ENCODE results near the gene GPSM3. TPM values are rescaled to one million over a fixed set of nuclear protein-coding genes. Genes with fewer than 3 reads are reported as not detected.

GPSM3 gene
- polyA plus RNA-seq, 1 experiment: 4.7 TPM

GRCh38 chr6:32177183-32177787 is 15.2 kb downstream of the GPSM3 start:
- Histone ChIP-seq H3K4me3 (ENCODE audit: low read depth, low read length) (peak overlapping the region; percentile 97), H3K9me3 (ENCODE audit: control insufficient read depth, insufficient read depth, low read length) (peaks cover 3% of the 10 kb centered on the region; the same call in 1 of the 2 replicates), H3K27me3 (ENCODE audit: control insufficient read depth, insufficient read depth, low read length) (no peaks in the 10 kb centered on the region), H3K27ac (ENCODE audit: low read depth, low read length) (peak overlapping the region; percentile 99)
- ChIA-PET POLR2A (interaction anchor here (0.5 to 1.5 kb wide), 7 partner anchors 10 to 795 kb away, joined by 3 to 11 read pairs (median 4); partner anchors contain the start of genes ATF6B and FKBPL), CTCF (interaction anchor here (0.5 to 1.3 kb wide), 5 partner anchors 14 to 57 kb away, joined by 3 to 7 read pairs (median 4); partner anchors contain the start of gene ATF6B)
- no peak for DNase-seq (ENCODE audit: low read depth, low spot score)
- no peak for TF ChIP-seq CTCF (IDR thresholded peaks at IDR 0.05; ENCODE audit: low read depth, low read length)

GRCh38 chr6:32176476-32177182 is 15.8 kb downstream of the GPSM3 start:
- H3K9me3 ChIP-seq (ENCODE audit: control insufficient read depth, insufficient read depth, low read length): peaks cover 3% of the 10 kb centered on the region; the same call in 1 of the 2 replicates
- ChIA-PET POLR2A (interaction anchor here (0.6 to 1.5 kb wide), 9 partner anchors 11 to 795 kb away, joined by 3 to 11 read pairs (median 4); partner anchors contain the start of genes ATF6B and FKBPL), CTCF (interaction anchor here (0.5 to 1.4 kb wide), 5 partner anchors 19 to 58 kb away, joined by 3 to 7 read pairs (median 6); partner anchors contain the start of gene ATF6B)
- H3K4me3 ChIP-seq (ENCODE audit: low read depth, low read length): peak overlapping the region; percentile 97
- no peak for DNase-seq (ENCODE audit: low read depth, low spot score)
- peak overlapping the region; percentile 99 for H3K27ac ChIP-seq (ENCODE audit: low read depth, low read length)
- TF ChIP-seq CTCF (IDR thresholded peaks at IDR 0.05; ENCODE audit: low read depth, low read length): no peak
- no peaks in the 10 kb centered on the region for H3K27me3 ChIP-seq (ENCODE audit: control insufficient read depth, insufficient read depth, low read length)

DNA sequence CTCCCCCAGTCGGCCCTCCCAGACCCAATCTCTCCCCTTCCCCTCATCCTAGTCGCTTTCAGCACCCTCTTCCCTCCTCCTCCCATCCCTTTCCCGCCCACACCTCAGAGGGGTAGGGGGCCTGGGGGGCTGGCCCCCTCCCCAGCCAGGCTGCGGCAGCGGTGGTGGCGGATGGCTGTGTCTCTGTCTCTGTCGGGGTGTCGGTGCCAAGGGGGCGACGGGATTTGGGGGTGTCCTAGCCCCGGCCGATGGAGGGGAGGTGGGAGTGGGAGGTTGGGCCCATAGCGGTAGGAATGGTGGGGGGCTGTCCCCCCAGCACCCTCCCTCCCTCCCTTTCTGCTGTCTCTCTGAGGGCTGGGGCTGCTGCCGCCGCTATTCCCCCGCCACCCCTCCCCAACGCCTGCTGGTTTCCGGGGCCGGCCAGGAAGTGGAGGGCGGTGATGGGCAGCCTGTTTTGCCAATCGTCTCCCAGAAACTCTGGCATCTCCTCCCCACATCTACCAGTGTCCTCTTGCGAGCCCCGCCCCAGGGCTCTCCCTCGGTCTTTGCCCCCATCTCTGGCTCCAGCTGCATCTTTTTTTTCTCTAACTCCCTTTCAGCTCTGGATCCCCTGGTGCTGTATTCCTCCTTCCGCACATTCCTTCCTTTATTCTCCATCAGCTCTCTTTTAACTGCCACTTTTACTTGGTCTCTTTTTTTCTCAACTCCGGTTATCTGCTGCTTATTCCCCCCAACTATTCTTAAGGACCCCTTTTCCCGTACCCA is 16.6 kb downstream of the GPSM3 start, which contains the start of gene AGPAT1:
Gene AGPAT1, minus strand, starts transcription at position 374 of the 765 bp plus-strand sequence. CDS start 4,588 bp downstream, outside the sequence.
- peak within 1 kb of the TSS; percentile 99 for H3K27ac ChIP-seq (ENCODE audit: low read depth, low read length)
- H3K27me3 ChIP-seq (ENCODE audit: control insufficient read depth, insufficient read depth, low read length): no peaks in the 10 kb centered on the region
- ChIA-PET CTCF (interaction anchor here (0.7 to 1.4 kb wide), 2 partner anchors 20 to 57 kb away, joined by 6 read pairs; no protein-coding TSS in a partner anchor), POLR2A (interaction anchor here (0.6 to 0.9 kb wide), 3 partner anchors 17 to 206 kb away, joined by 3 to 5 read pairs (median 3); partner anchors contain the start of gene ATF6B)
- TF ChIP-seq CTCF (IDR thresholded peaks at IDR 0.05; ENCODE audit: low read depth, low read length): no peak
- H3K4me3 ChIP-seq (ENCODE audit: low read depth, low read length): peak within 1 kb of the TSS; percentile 97
- peak; percentile 96 for DNase-seq (ENCODE audit: low read depth, low spot score)
- H3K9me3 ChIP-seq (ENCODE audit: control insufficient read depth, insufficient read depth, low read length): peaks cover 3% of the 10 kb centered on the region; the same call in 1 of the 2 replicates

- no peak for TF ChIP-seq CTCF (IDR thresholded peaks at IDR 0.05; ENCODE audit: low read depth, low read length)
- ChIA-PET POLR2A (no interaction called here), CTCF (no interaction called here)
- Histone ChIP-seq H3K27ac (ENCODE audit: low read depth, low read length) (no peak overlapping the region), H3K4me3 (ENCODE audit: low read depth, low read length) (peak overlapping the region; percentile 97), H3K9me3 (ENCODE audit: control insufficient read depth, insufficient read depth, low read length) (peaks cover 3% of the 10 kb centered on the region; the same call in 1 of the 2 replicates), H3K27me3 (ENCODE audit: control insufficient read depth, insufficient read depth, low read length) (no peaks in the 10 kb centered on the region)
- DNase-seq (ENCODE audit: low read depth, low spot score): no peak
These were observed 17.1 kb downstream of the GPSM3 start for GRCh38 chr6:32175322-32175710.

All from AG04450 (cell line).